Natural killer cell (primary cell): ENCODE results near the gene PDCD5. TPM values are rescaled to one million over a fixed set of nuclear protein-coding genes. Genes with fewer than 3 reads are reported as not detected.

Source experiments
- ATAC-seq, 3 donors: fragments of 150-1000 bp in 2 of 3; fragments of 200-7000 bp in 1 of 3; cut with Tn5 transposase; 1 replicate in 1 of 3; 2 replicates in 2 of 3; pipeline ENCODE4 v1.10.0; 2021; ENCODE audit warnings: mild to moderate bottlenecking in 2 of 3, moderate library complexity in 2 of 3
- DNase-seq, 2 donors: peaks; one replicate each; pipeline versions ENCODE4 v3.0.0 to v3.0.0-alpha.2; 2013 to 2021; ENCODE audit warnings: mixed read lengths in 1 of 2
- H3K27ac ChIP-seq: one replicate; pipeline ENCODE4 v1.5.1; 2013; ENCODE audit warnings: mild to moderate bottlenecking, low read length
- H3K27me3 ChIP-seq: one replicate; pipeline ENCODE4 v1.6.1; 2013; ENCODE audit warnings: low read length; ENCODE audit not compliant: control insufficient read depth, insufficient read depth
- H3K36me3 ChIP-seq: one replicate; pipeline ENCODE4 v1.6.1; 2013; ENCODE audit warnings: low read length; ENCODE audit not compliant: control insufficient read depth, insufficient read depth
- H3K4me1 ChIP-seq: one replicate; pipeline ENCODE4 v1.6.1; 2013; ENCODE audit warnings: low read length; ENCODE audit not compliant: control insufficient read depth, insufficient read depth
- H3K4me3 ChIP-seq: one replicate; pipeline ENCODE4 v1.5.1; 2013; ENCODE audit warnings: low read length
- H3K9me3 ChIP-seq: one replicate; pipeline ENCODE4 v1.6.1; 2013; ENCODE audit warnings: low read length; ENCODE audit not compliant: control insufficient read depth, insufficient read depth
- H3K27ac Mint-ChIP-seq, 2 donors: one replicate each; pipeline ENCODE4 v1.8.0; 2022; ENCODE audit warnings: mild to moderate bottlenecking in 2 of 2, mixed read lengths in 2 of 2, moderate library complexity in 1 of 2
- H3K27me3 Mint-ChIP-seq, 2 donors: one replicate each; pipeline ENCODE4 v1.8.0; 2022; ENCODE audit warnings: low read depth in 2 of 2, mixed read lengths in 2 of 2
- H3K36me3 Mint-ChIP-seq: one replicate; pipeline ENCODE4 v1.8.0; 2022; ENCODE audit warnings: mixed read lengths
- H3K4me1 Mint-ChIP-seq, 2 donors: one replicate each; pipeline ENCODE4 v1.8.0; 2022; ENCODE audit warnings: mixed read lengths in 2 of 2
- H3K4me3 Mint-ChIP-seq: one replicate; pipeline ENCODE4 v1.8.0; 2022; ENCODE audit warnings: mild to moderate bottlenecking, moderate library complexity, mixed read lengths
- H3K9me3 Mint-ChIP-seq, 2 donors: one replicate each; pipeline ENCODE4 v1.8.0; 2022; ENCODE audit warnings: mixed read lengths in 2 of 2
- WGBS: methylation state at CpG from one replicate; pipeline ENCODE4 v1.1.7; 2013; ENCODE audit warnings: missing lambda C conversion rate; ENCODE audit not compliant: insufficient coverage; 5-methylcytosine and 5-hydroxymethylcytosine counted together
- intact Hi-C: fragments of 100-400 bp; cut with micrococcal nuclease; formaldehyde crosslinking; loops from one replicate; pipeline ENCODE4 v1.14.2; 2022
- total RNA-seq, 4 donors: library from RNA; stranded (reverse); fragments of 120-200 nt in 1 of 4; gene quantifications; one replicate each; pipeline versions ENCODE4 v1.2.3 to v1.2.4, GENCODE V29; 2013 to 2022
- TF ChIP-seq, protein P1 (sequence below): fragments of 200-600 bp; IDR thresholded peaks from one replicate; pipeline ENCODE4 v1.8.0; 2022; ENCODE audit warnings: antibody characterized with exemption

Gene PDCD5
- total RNA-seq, 3 donors from 2014 or later (not counting 1 experiment from before 2014, with no cell fraction given), result 24.5 to 29.7 (median 25.0) TPM

- DNase-seq (no peak), ATAC-seq (no peak)
- Histone ChIP-seq H3K4me3 (no peak overlapping the region), H3K27me3 (no peaks in the 10 kb centered on the region), H3K9me3 (no peaks in the 10 kb centered on the region), H3K27ac (no peak overlapping the region), H3K36me3 (peaks cover 59% of the 10 kb centered on the region), H3K4me1 (no peaks in the 10 kb centered on the region)
- H3K27me3 Mint-ChIP-seq, result no peaks in the 10 kb centered on the region
- H3K9me3 Mint-ChIP-seq, result no peaks in the 10 kb centered on the region
- WGBS, result 98% methylated on average over 11 of the region's 11 CpGs
- peaks cover 7% of the 10 kb centered on the region in 2 donors for H3K4me1 Mint-ChIP-seq
- no peak overlapping the region for H3K4me3 Mint-ChIP-seq
- H3K27ac Mint-ChIP-seq, result no peak overlapping the region
- H3K36me3 Mint-ChIP-seq, result peaks cover 23% of the 10 kb centered on the region
- TF ChIP-seq, protein P1, sequence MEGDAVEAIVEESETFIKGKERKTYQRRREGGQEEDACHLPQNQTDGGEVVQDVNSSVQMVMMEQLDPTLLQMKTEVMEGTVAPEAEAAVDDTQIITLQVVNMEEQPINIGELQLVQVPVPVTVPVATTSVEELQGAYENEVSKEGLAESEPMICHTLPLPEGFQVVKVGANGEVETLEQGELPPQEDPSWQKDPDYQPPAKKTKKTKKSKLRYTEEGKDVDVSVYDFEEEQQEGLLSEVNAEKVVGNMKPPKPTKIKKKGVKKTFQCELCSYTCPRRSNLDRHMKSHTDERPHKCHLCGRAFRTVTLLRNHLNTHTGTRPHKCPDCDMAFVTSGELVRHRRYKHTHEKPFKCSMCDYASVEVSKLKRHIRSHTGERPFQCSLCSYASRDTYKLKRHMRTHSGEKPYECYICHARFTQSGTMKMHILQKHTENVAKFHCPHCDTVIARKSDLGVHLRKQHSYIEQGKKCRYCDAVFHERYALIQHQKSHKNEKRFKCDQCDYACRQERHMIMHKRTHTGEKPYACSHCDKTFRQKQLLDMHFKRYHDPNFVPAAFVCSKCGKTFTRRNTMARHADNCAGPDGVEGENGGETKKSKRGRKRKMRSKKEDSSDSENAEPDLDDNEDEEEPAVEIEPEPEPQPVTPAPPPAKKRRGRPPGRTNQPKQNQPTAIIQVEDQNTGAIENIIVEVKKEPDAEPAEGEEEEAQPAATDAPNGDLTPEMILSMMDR, result no peak
- intact Hi-C loops, result no loop called here
Observed at GRCh38 chr19:32598022-32598421, 17.0 kb downstream of the PDCD5 start.

GRCh38 chr19:32599258-32599657 lies 18.3 kb downstream of the PDCD5 start:
- H3K4me3 ChIP-seq, result no peak overlapping the region
- no peaks in the 10 kb centered on the region for H3K27me3 Mint-ChIP-seq
- H3K4me1 ChIP-seq, result no peaks in the 10 kb centered on the region
- no peaks in the 10 kb centered on the region for H3K9me3 Mint-ChIP-seq
- H3K27me3 ChIP-seq, result no peaks in the 10 kb centered on the region
- H3K27ac Mint-ChIP-seq, result no peak overlapping the region
- TF ChIP-seq, protein P1, result no peak
- no peaks in the 10 kb centered on the region for H3K9me3 ChIP-seq
- peak overlapping the region; percentile 22 for H3K4me3 Mint-ChIP-seq
- ATAC-seq (no peak), DNase-seq (no peak)
- WGBS, result 96% methylated on average over 5 of the region's 6 CpGs
- H3K36me3 Mint-ChIP-seq, result peaks cover 18% of the 10 kb centered on the region
- peaks cover 70% of the 10 kb centered on the region for H3K36me3 ChIP-seq
- no peak overlapping the region for H3K27ac ChIP-seq
- peaks cover 7% of the 10 kb centered on the region in 2 donors for H3K4me1 Mint-ChIP-seq
- intact Hi-C loops, result no loop called here

GRCh38 chr19:32599736-32600157 lies 18.8 kb downstream of the PDCD5 start:
- no peak overlapping the region for H3K4me3 ChIP-seq
- H3K9me3 ChIP-seq, result no peaks in the 10 kb centered on the region
- no peak overlapping the region for H3K27ac ChIP-seq
- intact Hi-C loops, result no loop called here
- H3K27ac Mint-ChIP-seq, result no peak overlapping the region
- H3K4me1 ChIP-seq, result no peaks in the 10 kb centered on the region
- ATAC-seq, result peak; percentile 56 to 70 (median 62)
- no peaks in the 10 kb centered on the region for H3K27me3 Mint-ChIP-seq
- peaks cover 17% of the 10 kb centered on the region for H3K36me3 Mint-ChIP-seq
- H3K27me3 ChIP-seq, result no peaks in the 10 kb centered on the region
- DNase-seq, result peak in 1 of 2 donors; percentile 83
- H3K4me3 Mint-ChIP-seq, result peak overlapping the region; percentile 22
- H3K9me3 Mint-ChIP-seq, result no peaks in the 10 kb centered on the region
- peaks cover 7% of the 10 kb centered on the region in 2 donors for H3K4me1 Mint-ChIP-seq
- H3K36me3 ChIP-seq, result peaks cover 67% of the 10 kb centered on the region
- TF ChIP-seq, protein P1, result peak; percentile 84
- WGBS, result 40% methylated on average over 2 of the region's 2 CpGs

- H3K27ac ChIP-seq, result no peak overlapping the region
- Mint-ChIP-seq H3K9me3 (no peaks in the 10 kb centered on the region), H3K27me3 (no peaks in the 10 kb centered on the region), H3K36me3 (peaks cover 8% of the 10 kb centered on the region), H3K4me1 (peaks cover 7% of the 10 kb centered on the region in 2 donors), H3K4me3 (no peak overlapping the region), H3K27ac (no peak overlapping the region)
- no peaks in the 10 kb centered on the region for H3K9me3 ChIP-seq
- no peak for DNase-seq
- peaks cover 62% of the 10 kb centered on the region for H3K36me3 ChIP-seq
- TF ChIP-seq, protein P1, result no peak
- H3K4me1 ChIP-seq, result no peaks in the 10 kb centered on the region
- WGBS, result 96% methylated on average over 14 of the region's 14 CpGs
- H3K4me3 ChIP-seq, result no peak overlapping the region
- no peaks in the 10 kb centered on the region for H3K27me3 ChIP-seq
- intact Hi-C loops, result no loop called here
- ATAC-seq, result no peak
Observed at GRCh38 chr19:32603961-32604360, 23.0 kb downstream of the PDCD5 start.
